Posterior cingulate gyrus (tissue), 11 donors: Measurements from ENCODE around the gene C11orf98.
"Not testable (repeated sequence)": the region's sequence is repeated elsewhere in the genome, so short reads cannot be mapped to it uniquely, and the experiment has no call there.

Experiments
- DNase-seq, 10 donors: peaks; one replicate each; pipeline versions ENCODE4 v3.0.0 to v3.0.0-alpha.2; 2020 to 2021; ENCODE audit warnings: mixed read lengths in 3 of 10
- intact Hi-C: fragments of 100-400 bp; cut with DNase I; formaldehyde crosslinking; loops from one replicate; pipeline ENCODE4 v1.15.1; 2023

Gene C11orf98

DNA sequence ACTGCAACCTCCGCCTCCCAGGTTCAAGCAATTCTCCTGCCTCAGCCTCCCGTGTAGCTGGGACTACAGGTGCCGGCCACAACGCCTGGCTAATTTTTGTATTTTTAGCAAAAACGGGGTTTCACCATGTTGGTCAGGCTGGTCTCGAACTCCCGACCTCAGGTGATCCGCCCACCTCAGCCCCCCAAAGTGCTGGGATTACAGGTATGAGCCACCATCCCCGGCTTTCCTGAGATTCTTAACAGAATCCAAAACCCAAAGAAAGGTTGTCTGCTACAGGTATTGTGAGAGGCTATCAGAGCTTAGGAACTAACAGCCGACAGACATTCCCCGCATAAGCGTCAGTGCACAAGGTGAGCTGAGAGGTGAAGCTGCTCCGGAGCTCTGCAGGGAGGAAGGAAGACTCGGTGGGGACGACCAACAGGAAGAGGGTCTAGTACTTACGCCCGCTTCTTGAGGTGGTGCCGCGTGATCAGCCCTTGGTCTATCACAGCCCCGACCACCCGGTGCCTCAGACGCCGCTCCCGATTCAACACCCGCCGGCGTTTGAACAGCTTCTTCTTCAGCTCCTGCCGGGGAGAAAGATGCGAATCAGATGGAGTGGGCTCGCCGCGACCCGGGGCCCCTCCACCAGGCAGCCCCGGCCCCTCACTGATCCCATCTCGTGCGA, 470 bp downstream of the C11orf98 start:
- intact Hi-C loops: no loop called here
- DNase-seq: peak in 3 of 10 donors; percentile 41 to 88 (median 52)

DNA sequence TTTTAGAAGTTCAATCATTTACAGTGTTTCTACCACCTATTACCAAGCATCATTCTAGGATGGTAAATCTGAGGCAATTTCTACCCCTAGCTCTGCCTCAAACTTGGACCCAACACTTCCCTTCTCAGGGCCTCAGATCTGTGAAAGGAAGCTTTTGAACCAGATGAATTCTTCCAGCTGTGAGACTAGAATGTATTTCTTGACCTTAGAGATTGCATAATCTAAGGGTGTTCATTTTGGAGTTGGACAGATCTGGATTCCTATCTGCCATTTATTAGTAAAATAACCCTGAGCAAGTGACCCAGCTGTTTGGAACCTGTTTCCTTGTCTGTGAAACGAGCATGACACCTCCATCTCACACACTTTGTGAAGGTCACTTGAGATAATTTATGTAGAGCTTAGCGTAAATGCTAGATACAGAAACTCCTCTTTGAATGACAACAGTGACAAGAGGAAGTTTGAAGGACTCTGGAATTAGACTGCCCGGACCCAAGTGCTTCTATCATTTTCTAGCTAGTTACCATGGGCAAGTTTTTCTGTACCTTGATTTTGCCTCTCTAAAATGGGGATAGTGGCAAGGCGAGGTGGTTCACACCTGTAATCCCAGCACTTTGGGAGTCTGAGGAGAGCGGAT, 8.1 kb downstream of the C11orf98 start:
- intact Hi-C loops: no loop called here
- DNase-seq: peak in 1 of 10 donors; percentile 4

- intact Hi-C loops: no loop called here
Observed at GRCh38 chr11:62654297-62654696, 10.7 kb downstream of the C11orf98 start.

DNA sequence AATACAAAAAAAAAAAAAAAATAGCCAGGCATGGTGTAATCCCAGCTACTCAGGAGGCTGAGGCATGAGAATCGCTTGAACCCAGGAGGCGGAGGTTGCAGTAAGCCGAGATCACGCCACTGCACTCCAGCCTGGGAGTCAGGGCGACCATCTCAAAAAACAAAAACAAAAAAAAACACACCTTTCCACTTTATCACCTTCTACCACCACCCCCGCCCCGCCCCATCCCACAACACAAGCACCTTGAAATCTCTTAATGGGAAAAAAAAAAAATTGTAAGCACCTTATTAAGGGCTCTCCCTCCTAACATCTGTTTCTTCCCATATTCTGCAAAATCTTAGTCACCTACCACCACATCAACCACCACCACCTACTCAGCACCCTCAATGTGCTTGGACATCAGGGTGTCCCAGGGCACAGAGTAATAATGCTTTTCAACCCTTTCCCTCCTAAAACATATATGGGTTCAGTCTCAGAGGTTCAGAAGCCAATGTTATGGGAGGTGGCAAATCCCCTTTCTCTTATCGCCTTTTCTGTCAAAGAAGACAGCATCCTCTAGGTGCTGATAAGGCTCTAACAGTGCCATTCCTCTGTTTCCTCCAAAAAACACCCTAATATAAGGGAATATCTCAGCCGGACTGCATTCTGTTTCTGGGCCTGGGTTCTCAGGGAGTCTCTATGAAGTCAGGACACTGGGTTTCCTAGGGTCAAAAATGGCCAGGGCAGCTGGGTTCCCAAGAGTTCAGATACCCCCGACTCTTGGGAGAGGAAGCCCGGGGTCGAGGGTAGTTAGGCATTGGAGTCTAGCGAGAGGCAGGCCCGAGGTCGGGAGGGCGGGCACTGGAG, 12.6 kb downstream of the C11orf98 start:
- DNase-seq: peak in 1 of 10 donors; percentile 86
- intact Hi-C loops: loop anchor here (1.0 to 2.0 kb wide), 2 partner anchors 18 to 27 kb away; partner anchors contain the start of genes UBXN1 and UQCC3

More at GRCh38 chr11:62654297-62654696, 10.7 kb downstream of the C11orf98 start:
- DNase-seq: peak in 1 of 10 donors; percentile 27

GRCh38 chr11:62650283-62650682, 14.7 kb downstream of the C11orf98 start:
- intact Hi-C loops: not testable (repeated sequence)
- peak in 1 of 10 donors; percentile 47 for DNase-seq

GRCh38 chr11:62649486-62649885, 15.5 kb downstream of the C11orf98 start:
- intact Hi-C loops: no loop called here
- peak in 1 of 10 donors; percentile 52 for DNase-seq

GRCh38 chr11:62648967-62649364, 16.0 kb downstream of the C11orf98 start:
- intact Hi-C loops: no loop called here
- peak in 1 of 10 donors; percentile 67 for DNase-seq

DNA sequence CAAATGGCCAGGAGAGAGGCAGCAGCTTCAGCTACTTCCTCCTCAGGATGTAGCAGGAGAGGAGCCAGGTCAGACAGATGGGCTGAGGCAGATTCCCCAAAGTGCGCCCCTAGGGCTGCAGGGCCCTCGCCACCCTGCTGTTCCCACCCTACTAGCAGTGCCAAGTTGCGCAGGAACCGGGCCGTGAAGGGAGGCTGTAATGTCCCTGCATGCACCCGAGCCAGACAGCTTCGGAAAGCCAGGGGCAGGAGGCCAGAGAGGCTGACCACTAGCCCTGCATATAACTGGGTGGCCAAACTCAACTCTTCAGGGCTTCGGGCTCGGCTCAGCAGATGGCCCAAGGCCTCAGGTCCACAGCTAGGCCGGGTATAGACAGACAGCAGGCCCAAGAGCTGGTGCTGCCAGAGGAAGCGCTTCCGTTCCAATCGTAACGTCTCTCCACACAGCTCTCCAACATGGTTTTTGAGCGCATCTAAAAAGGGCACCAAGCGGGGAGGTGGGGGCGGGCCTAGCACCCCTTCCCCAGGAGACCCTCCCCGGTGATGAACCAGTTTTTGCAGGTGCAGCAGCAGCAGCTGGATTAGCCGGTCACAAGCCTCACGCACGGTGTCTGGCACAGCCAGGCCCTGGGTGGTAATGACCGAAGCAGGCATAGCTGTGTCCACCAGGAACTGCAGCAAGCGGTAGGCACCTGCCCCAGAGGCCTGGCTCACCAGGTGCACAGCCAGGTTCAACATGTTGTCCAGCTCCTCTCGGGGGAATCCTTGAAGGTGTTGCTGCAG, 16.6 kb downstream of the C11orf98 start:
- intact Hi-C loops: no loop called here
- DNase-seq: peak in 1 of 10 donors; percentile 69

GRCh38 chr11:62647609-62648005, 17.4 kb downstream of the C11orf98 start:
- DNase-seq: no peak
- intact Hi-C loops: no loop called here

GRCh38 chr11:62646825-62647608, 18.0 kb downstream of the C11orf98 start:
- peak in 1 of 10 donors; percentile 81 for DNase-seq
- intact Hi-C loops: loop anchor here (1.0 kb wide), 1 partner anchor 25 kb away; no protein-coding TSS in a partner anchor

DNA sequence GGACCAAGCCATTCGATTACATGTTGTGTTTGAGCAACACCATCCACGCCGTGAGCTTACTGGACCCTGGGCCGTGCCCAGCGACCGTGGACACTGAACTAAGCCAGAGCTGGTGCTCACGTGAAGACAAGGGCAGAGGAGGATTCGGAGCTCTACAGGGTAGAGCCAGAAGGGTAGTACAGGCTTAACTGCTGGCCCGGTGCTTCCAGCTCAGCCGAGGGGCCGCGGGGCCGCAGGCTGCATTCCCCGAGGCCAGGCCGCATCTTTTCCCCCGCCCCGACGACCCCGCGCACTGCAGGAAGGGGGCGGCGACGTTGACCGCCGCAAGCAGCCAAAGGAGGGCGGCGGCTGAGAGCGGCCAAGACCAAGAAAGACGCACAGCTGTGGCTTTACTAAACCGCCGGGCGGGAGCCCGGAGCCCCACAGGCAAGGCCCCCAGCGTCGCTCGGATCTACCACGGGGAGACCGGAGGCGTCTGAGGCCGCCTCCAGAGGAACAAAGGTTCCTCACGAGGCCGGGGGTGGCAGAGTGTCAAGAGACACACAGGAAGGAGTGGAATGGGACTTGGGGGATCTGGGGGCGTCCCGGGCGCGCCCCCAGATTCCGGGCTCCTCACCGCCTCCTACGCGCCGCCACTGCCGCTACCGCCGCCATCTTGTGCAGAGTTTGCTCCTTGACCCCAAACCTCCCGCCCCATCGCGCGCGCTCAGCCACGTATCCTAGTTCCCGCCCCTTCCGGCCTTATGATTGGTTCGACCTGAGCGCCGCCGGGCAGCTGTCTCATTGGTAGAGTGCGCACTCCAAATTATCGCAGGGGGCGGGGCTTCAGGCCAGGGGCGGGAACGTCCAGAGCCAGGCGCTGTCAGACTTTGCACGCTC, 18.8 kb downstream of the C11orf98 start, which contains the start of gene GANAB:
Gene GANAB, minus strand, starts transcription at position 668 of the 879 bp plus-strand sequence. Its CDS starts 14 bp downstream, at position 654.
- DNase-seq: peak; percentile 98 to 100 (median 99)
- intact Hi-C loops: loop anchor here (1.0 kb wide), 1 partner anchor 24 kb away; no protein-coding TSS in a partner anchor

- intact Hi-C loops: no loop called here
- DNase-seq: no peak
Observed at GRCh38 chr11:62645671-62645945, 19.4 kb downstream of the C11orf98 start.

GRCh38 chr11:62644220-62644619, 20.8 kb downstream of the C11orf98 start:
- DNase-seq: peak in 1 of 10 donors; percentile 57
- intact Hi-C loops: no loop called here

- peak in 1 of 10 donors; percentile 37 for DNase-seq
Observed at GRCh38 chr11:62632492-62632891, 32.5 kb downstream of the C11orf98 start.

DNA sequence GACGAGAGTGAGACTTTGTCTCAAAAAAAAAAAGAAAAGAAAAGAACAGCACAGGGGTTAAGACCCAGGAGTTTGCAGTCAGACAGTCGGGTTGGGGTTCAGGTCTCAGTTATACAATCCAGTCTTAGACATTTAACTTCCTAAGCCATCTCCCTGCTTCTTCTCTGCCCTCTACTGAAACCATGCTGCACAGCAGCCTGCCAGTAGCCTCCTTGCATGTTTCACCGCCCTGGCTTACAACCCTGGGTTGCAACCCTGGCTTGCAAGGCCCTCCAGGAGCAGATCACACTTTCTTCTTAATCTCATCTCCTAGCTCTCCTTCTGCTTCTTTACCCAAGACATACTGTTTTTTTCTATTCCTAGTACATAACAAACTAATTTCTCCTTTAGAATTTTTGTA, 37.3 kb downstream of the C11orf98 start:
- intact Hi-C loops: no loop called here
- peak in 1 of 10 donors; percentile 57 for DNase-seq

More at GRCh38 chr11:62632492-62632891, 32.5 kb downstream of the C11orf98 start:
- intact Hi-C loops: no loop called here

DNA sequence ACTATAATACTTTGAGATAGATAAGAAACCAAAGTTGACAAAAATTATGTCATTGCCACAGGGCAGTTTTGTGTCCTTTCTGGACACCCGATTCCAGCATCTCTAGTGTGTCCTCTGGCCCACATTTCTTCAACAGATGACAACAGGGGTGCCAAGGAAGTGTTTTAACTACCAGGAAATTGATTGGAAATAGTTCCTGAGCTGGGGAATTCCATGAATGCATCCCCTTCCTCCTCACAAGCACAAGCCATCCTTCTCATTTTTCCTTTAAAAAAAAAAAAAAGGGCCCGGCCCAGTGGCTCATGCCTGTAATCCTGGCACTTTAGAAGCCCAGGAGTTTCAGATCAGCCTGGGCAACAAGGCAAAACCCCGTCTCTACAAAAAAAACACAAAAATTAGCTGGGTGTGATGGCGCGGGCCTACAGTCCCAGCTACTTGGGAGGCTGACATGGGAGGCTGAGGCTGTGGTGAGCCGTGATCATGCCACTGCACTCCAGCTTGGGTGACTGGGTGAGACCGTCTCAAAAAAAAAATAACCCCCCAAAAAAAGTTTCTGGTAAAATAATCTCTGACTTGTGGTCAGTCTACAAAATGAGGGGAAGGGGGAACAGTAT, 42.4 kb downstream of the C11orf98 start:
- intact Hi-C loops: loop anchor here (1.0 to 5.0 kb wide), 2 partner anchors 24 to 50 kb away; partner anchors contain the start of genes EEF1G and GANAB
- DNase-seq: peak in 1 of 10 donors; percentile 18
